HEK293 (cell line): ENCODE measurements around the gene SARM1.

Source experiments
- SP2 ChIP-seq: fragments of 450-650 bp; formaldehyde crosslinking; IDR thresholded peaks from 2 replicates; pipeline ENCODE4 v1.5.1; 2016; ENCODE audit warnings: missing biosample characterization, missing genetic modification characterization
- ZFHX2 ChIP-seq: fragments of 450-650 bp; formaldehyde crosslinking; conservative IDR thresholded peaks from 2 replicates; pipeline ENCODE4 v1.5.1; 2016; ENCODE audit warnings: missing biosample characterization, missing genetic modification characterization
- ZIC2 ChIP-seq: fragments of 450-650 bp; formaldehyde crosslinking; IDR thresholded peaks from 2 replicates; pipeline ENCODE4 v1.5.1; 2016; ENCODE audit warnings: missing biosample characterization, missing genetic modification characterization
- ZNF140 ChIP-seq: fragments of 450-650 bp; formaldehyde crosslinking; IDR thresholded peaks from 2 replicates; pipeline ENCODE4 v1.5.1; 2016; ENCODE audit warnings: missing biosample characterization, missing genetic modification characterization
- ZNF146 ChIP-seq: fragments of 450-650 bp; formaldehyde crosslinking; IDR thresholded peaks from 2 replicates; pipeline ENCODE4 v1.5.1; 2016; ENCODE audit warnings: missing biosample characterization, missing genetic modification characterization
- ZNF175 ChIP-seq: fragments of 450-650 bp; formaldehyde crosslinking; IDR thresholded peaks from 2 replicates; pipeline ENCODE4 v1.5.1; 2016; ENCODE audit warnings: missing biosample characterization, missing genetic modification characterization
- ZNF184 ChIP-seq: fragments of 450-650 bp; IDR thresholded peaks from 2 replicates; pipeline ENCODE4 v1.5.1; 2018; ENCODE audit warnings: missing biosample characterization, mild to moderate bottlenecking, missing genetic modification characterization
- ZNF239 ChIP-seq: fragments of 450-650 bp; formaldehyde crosslinking; IDR thresholded peaks from 2 replicates; pipeline ENCODE4 v1.5.1; 2016; ENCODE audit warnings: missing biosample characterization, missing genetic modification characterization
- ZNF354C ChIP-seq: fragments of 450-650 bp; formaldehyde crosslinking; IDR thresholded peaks from 2 replicates; pipeline ENCODE4 v1.5.1; 2016; ENCODE audit warnings: missing biosample characterization, missing genetic modification characterization, low read depth, borderline replicate concordance
- ZNF394 ChIP-seq: fragments of 450-650 bp; formaldehyde crosslinking; IDR thresholded peaks from 2 replicates; pipeline ENCODE4 v1.5.1; 2016; ENCODE audit warnings: missing biosample characterization, missing genetic modification characterization, mild to moderate bottlenecking, moderate library complexity, borderline replicate concordance
- ZNF404 ChIP-seq: fragments of 450-650 bp; formaldehyde crosslinking; IDR thresholded peaks from 2 replicates; pipeline ENCODE4 v1.5.1; 2017; ENCODE audit warnings: missing biosample characterization, missing genetic modification characterization
- ZNF521 ChIP-seq: fragments of 450-650 bp; formaldehyde crosslinking; IDR thresholded peaks from 2 replicates; pipeline ENCODE4 v1.5.1; 2017; ENCODE audit warnings: missing biosample characterization, mild to moderate bottlenecking, missing genetic modification characterization
- ZNF558 ChIP-seq: fragments of 450-650 bp; formaldehyde crosslinking; IDR thresholded peaks from 2 replicates; pipeline ENCODE4 v1.5.1; 2016; ENCODE audit warnings: missing biosample characterization, missing genetic modification characterization
- ZNF610 ChIP-seq: fragments of 450-650 bp; formaldehyde crosslinking; IDR thresholded peaks from 2 replicates; pipeline ENCODE4 v1.5.1; 2016; ENCODE audit warnings: missing biosample characterization, missing genetic modification characterization, borderline replicate concordance
- ZNF660 ChIP-seq: fragments of 450-650 bp; IDR thresholded peaks from 2 replicates; pipeline ENCODE4 v1.5.1; 2018; ENCODE audit warnings: missing biosample characterization, mild to moderate bottlenecking, missing genetic modification characterization
- ZNF677 ChIP-seq: fragments of 450-650 bp; IDR thresholded peaks from 2 replicates; pipeline ENCODE4 v1.5.0; 2018; ENCODE audit warnings: missing biosample characterization, mild to moderate bottlenecking, missing genetic modification characterization, moderate library complexity
- ZNF792 ChIP-seq: fragments of 450-650 bp; formaldehyde crosslinking; IDR thresholded peaks from 2 replicates; pipeline ENCODE4 v1.5.1; 2016; ENCODE audit warnings: missing biosample characterization, missing genetic modification characterization
- TF ChIP-seq, protein P1 (sequence below): fragments of 450-650 bp; formaldehyde crosslinking; IDR thresholded peaks from 2 replicates; pipeline ENCODE4; 2016; ENCODE audit warnings: missing biosample characterization, missing genetic modification characterization
- TF ChIP-seq, protein P2 (sequence below): fragments of 450-650 bp; formaldehyde crosslinking; IDR thresholded peaks from 2 replicates; pipeline ENCODE4 v1.5.1; 2016; ENCODE audit warnings: missing biosample characterization, missing genetic modification characterization
- TF ChIP-seq, protein P3 (sequence below): fragments of 450-650 bp; formaldehyde crosslinking; IDR thresholded peaks from 2 replicates; pipeline ENCODE4 v1.5.1; 2016; ENCODE audit warnings: missing biosample characterization, missing genetic modification characterization, low read depth
- TF ChIP-seq, protein P4 (sequence below): fragments of 450-650 bp; formaldehyde crosslinking; IDR thresholded peaks from 2 replicates; pipeline ENCODE4 v1.5.1; 2016; ENCODE audit warnings: missing biosample characterization, missing genetic modification characterization
- TF ChIP-seq, protein P5 (sequence below): fragments of 450-650 bp; formaldehyde crosslinking; IDR thresholded peaks from 2 replicates; pipeline ENCODE4 v1.5.1; 2016; ENCODE audit warnings: missing biosample characterization, missing genetic modification characterization
- TF ChIP-seq, protein P6 (sequence below): fragments of 450-650 bp; formaldehyde crosslinking; IDR thresholded peaks from 2 replicates; pipeline ENCODE4 v1.5.1; 2017; ENCODE audit warnings: missing biosample characterization, missing genetic modification characterization
- TF ChIP-seq, protein P7 (sequence below): fragments of 450-650 bp; formaldehyde crosslinking; IDR thresholded peaks from 2 replicates; pipeline ENCODE4 v1.5.1; 2016; ENCODE audit warnings: missing biosample characterization, missing genetic modification characterization

Gene SARM1

DNA sequence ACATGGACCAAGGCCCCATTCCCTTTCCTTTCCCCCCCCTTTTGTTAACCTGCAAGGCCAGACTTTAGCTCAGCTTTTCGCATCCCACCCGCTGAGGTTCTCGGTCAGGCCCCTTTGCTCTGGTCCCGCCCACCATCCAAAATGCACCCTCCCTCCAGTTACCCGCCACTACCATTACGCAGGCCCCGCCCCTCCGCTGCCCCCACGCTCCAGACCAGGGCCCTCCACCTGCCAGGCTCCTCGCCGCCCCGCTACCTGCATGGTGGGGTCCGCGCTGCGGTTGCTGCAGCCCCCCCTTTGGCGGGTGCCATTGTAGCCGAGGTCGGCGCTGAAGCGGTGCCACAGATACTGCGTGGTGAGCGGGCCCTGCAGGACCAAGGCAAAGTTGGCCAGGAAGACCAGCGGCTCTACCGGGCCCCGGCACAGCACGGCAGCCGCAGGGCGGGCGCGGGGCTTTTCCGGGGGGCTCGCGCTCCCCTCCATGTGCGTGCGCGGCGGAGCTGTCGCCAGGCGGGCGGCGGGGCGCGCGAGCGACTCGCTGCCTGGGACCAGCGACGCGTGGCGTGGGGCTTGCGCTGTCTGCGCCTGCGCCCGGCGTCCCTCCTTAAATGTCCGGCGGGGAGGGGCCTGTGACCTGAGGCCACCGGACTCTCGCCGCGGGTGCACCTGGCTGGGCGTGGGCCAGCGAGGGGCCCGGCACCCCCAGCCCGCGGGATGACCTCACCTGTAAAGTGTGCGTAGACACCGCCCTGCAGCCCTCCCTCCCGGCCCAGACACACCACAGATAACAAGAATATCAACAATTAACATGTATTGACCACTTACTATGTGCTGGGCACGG is 34.4 kb downstream of the SARM1 start, which contains the start of gene SLC46A1 (continued):
- TF ChIP-seq ZNF677, result peak; percentile 37; the same call in 1 of the 2 replicates
- TF ChIP-seq ZNF239, result 0 out of 2 replicates have a peak, but pooled peaks have one; percentile 43
- TF ChIP-seq, protein P1, sequence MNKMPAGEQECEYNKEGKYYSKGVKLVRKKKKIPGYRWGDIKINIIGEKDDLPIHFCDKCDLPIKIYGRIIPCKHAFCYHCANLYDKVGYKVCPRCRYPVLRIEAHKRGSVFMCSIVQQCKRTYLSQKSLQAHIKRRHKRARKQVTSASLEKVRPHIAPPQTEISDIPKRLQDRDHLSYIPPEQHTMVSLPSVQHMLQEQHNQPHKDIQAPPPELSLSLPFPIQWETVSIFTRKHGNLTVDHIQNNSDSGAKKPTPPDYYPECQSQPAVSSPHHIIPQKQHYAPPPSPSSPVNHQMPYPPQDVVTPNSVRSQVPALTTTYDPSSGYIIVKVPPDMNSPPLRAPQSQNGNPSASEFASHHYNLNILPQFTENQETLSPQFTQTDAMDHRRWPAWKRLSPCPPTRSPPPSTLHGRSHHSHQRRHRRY (tag by site-specific recombination), result no peak
- TF ChIP-seq ZIC2, result peak; percentile 61
- no peak for TF ChIP-seq ZNF792
- TF ChIP-seq, protein P2, sequence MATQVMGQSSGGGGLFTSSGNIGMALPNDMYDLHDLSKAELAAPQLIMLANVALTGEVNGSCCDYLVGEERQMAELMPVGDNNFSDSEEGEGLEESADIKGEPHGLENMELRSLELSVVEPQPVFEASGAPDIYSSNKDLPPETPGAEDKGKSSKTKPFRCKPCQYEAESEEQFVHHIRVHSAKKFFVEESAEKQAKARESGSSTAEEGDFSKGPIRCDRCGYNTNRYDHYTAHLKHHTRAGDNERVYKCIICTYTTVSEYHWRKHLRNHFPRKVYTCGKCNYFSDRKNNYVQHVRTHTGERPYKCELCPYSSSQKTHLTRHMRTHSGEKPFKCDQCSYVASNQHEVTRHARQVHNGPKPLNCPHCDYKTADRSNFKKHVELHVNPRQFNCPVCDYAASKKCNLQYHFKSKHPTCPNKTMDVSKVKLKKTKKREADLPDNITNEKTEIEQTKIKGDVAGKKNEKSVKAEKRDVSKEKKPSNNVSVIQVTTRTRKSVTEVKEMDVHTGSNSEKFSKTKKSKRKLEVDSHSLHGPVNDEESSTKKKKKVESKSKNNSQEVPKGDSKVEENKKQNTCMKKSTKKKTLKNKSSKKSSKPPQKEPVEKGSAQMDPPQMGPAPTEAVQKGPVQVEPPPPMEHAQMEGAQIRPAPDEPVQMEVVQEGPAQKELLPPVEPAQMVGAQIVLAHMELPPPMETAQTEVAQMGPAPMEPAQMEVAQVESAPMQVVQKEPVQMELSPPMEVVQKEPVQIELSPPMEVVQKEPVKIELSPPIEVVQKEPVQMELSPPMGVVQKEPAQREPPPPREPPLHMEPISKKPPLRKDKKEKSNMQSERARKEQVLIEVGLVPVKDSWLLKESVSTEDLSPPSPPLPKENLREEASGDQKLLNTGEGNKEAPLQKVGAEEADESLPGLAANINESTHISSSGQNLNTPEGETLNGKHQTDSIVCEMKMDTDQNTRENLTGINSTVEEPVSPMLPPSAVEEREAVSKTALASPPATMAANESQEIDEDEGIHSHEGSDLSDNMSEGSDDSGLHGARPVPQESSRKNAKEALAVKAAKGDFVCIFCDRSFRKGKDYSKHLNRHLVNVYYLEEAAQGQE (tag by site-specific recombination), result no peak
- TF ChIP-seq ZNF394 (tag by site-specific recombination), result 0 out of 2 replicates have a peak, but pooled peaks have one; percentile 13
- TF ChIP-seq, protein P3, sequence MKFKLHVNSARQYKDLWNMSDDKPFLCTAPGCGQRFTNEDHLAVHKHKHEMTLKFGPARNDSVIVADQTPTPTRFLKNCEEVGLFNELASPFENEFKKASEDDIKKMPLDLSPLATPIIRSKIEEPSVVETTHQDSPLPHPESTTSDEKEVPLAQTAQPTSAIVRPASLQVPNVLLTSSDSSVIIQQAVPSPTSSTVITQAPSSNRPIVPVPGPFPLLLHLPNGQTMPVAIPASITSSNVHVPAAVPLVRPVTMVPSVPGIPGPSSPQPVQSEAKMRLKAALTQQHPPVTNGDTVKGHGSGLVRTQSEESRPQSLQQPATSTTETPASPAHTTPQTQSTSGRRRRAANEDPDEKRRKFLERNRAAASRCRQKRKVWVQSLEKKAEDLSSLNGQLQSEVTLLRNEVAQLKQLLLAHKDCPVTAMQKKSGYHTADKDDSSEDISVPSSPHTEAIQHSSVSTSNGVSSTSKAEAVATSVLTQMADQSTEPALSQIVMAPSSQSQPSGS (tag by site-specific recombination), result no peak
- no peak for TF ChIP-seq ZNF175 (tag by site-specific recombination)
- TF ChIP-seq ZFHX2 (tag by site-specific recombination), result peak; percentile 74
- TF ChIP-seq SP2 (tag by site-specific recombination), result peak; percentile 86
- no peak for TF ChIP-seq ZNF521 (tag by site-specific recombination)
- 0 out of 2 replicates have a peak, but pooled peaks have one; percentile 17 for TF ChIP-seq ZNF660
- TF ChIP-seq ZNF146 (tag by site-specific recombination), result no peak
- TF ChIP-seq ZNF184 (tag by site-specific recombination), result no peak
- no peak for TF ChIP-seq ZNF558
- TF ChIP-seq, protein P4, sequence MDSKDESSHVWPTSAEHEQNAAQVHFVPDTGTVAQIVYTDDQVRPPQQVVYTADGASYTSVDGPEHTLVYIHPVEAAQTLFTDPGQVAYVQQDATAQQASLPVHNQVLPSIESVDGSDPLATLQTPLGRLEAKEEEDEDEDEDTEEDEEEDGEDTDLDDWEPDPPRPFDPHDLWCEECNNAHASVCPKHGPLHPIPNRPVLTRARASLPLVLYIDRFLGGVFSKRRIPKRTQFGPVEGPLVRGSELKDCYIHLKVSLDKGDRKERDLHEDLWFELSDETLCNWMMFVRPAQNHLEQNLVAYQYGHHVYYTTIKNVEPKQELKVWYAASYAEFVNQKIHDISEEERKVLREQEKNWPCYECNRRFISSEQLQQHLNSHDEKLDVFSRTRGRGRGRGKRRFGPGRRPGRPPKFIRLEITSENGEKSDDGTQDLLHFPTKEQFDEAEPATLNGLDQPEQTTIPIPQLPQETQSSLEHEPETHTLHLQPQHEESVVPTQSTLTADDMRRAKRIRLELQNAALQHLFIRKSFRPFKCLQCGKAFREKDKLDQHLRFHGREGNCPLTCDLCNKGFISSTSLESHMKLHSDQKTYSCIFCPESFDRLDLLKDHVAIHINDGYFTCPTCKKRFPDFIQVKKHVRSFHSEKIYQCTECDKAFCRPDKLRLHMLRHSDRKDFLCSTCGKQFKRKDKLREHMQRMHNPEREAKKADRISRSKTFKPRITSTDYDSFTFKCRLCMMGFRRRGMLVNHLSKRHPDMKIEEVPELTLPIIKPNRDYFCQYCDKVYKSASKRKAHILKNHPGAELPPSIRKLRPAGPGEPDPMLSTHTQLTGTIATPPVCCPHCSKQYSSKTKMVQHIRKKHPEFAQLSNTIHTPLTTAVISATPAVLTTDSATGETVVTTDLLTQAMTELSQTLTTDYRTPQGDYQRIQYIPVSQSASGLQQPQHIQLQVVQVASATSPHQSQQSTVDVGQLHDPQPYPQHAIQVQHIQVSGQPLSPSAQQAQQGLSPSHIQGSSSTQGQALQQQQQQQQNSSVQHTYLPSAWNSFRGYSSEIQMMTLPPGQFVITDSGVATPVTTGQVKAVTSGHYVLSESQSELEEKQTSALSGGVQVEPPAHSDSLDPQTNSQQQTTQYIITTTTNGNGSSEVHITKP, result peak; percentile 96
- TF ChIP-seq, protein P5, sequence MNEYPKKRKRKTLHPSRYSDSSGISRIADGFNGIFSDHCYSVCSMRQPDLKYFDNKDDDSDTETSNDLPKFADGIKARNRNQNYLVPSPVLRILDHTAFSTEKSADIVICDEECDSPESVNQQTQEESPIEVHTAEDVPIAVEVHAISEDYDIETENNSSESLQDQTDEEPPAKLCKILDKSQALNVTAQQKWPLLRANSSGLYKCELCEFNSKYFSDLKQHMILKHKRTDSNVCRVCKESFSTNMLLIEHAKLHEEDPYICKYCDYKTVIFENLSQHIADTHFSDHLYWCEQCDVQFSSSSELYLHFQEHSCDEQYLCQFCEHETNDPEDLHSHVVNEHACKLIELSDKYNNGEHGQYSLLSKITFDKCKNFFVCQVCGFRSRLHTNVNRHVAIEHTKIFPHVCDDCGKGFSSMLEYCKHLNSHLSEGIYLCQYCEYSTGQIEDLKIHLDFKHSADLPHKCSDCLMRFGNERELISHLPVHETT (tag by site-specific recombination), result no peak
- no peak for TF ChIP-seq ZNF404 (tag by site-specific recombination)
- no peak for TF ChIP-seq ZNF140 (tag by site-specific recombination)
- no peak for TF ChIP-seq ZNF354C (tag by site-specific recombination)
- TF ChIP-seq, protein P6, sequence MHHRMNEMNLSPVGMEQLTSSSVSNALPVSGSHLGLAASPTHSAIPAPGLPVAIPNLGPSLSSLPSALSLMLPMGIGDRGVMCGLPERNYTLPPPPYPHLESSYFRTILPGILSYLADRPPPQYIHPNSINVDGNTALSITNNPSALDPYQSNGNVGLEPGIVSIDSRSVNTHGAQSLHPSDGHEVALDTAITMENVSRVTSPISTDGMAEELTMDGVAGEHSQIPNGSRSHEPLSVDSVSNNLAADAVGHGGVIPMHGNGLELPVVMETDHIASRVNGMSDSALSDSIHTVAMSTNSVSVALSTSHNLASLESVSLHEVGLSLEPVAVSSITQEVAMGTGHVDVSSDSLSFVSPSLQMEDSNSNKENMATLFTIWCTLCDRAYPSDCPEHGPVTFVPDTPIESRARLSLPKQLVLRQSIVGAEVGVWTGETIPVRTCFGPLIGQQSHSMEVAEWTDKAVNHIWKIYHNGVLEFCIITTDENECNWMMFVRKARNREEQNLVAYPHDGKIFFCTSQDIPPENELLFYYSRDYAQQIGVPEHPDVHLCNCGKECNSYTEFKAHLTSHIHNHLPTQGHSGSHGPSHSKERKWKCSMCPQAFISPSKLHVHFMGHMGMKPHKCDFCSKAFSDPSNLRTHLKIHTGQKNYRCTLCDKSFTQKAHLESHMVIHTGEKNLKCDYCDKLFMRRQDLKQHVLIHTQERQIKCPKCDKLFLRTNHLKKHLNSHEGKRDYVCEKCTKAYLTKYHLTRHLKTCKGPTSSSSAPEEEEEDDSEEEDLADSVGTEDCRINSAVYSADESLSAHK, result no peak
- no peak for TF ChIP-seq ZNF610 (tag by site-specific recombination)
- TF ChIP-seq, protein P7, sequence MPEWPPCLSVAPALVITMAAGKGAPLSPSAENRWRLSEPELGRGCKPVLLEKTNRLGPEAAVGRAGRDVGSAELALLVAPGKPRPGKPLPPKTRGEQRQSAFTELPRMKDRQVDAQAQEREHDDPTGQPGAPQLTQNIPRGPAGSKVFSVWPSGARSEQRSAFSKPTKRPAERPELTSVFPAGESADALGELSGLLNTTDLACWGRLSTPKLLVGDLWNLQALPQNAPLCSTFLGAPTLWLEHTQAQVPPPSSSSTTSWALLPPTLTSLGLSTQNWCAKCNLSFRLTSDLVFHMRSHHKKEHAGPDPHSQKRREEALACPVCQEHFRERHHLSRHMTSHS (tag by site-specific recombination), result no peak
